GM18873 (cell line): ENCODE measurements around the gene CEBPG.

Experiments
- ATAC-seq: cut with Tn5 transposase; IDR thresholded peaks from one replicate; pipeline ENCODE4 v1.9.1; 2021; ENCODE audit warnings: mild to moderate bottlenecking, moderate library complexity, moderate number of reproducible peaks; ENCODE audit not compliant: unreplicated experiment, low FRiP score

CEBPG gene

GRCh38 chr19:33414667-33415605 is 41.4 kb downstream of the CEBPG start:
- no peak for ATAC-seq

DNA sequence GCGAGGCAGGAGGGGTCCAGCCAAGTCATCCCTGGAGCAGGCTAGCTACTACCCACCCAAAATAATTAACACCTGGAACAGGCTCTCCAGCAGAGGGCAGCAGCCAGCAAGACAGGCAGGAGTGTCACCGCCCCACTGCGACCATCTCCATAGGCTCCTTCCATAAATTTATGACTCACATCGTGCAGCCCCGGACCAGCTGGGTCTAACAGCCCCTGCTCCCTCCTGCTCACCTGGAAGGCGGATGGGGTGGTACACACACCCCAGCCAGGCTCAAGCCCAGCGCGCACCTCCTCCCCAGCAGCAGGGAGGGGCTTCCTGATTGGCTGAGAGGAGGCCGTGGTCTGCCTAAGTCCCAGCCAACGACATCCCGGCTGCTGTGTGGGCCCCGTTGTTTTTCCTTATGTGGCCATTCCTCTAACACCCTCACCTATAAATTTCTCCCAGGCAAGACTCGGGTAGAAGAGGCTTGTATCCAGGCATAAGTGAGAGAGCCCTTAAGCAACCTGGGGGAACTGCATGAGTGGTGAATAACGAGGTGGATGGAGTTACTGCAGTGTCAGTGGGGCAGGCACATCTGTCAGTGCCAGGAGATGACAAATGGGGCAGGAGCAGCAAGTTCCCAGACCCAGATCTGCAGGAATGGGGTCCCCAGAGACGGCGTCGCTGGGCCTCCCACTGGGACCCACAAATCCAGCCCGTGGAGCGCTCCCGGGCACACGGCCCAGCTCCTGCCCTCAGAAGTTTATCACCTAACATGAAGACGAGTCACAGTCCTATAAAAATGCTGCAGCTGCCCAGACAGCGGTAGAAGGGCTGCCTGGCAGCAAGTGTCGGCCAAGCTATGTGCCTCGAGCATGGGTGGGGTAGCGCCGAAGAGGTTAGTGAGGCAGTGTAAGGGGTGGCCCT is 43.1 kb downstream of the CEBPG start:
- no peak for ATAC-seq

DNA sequence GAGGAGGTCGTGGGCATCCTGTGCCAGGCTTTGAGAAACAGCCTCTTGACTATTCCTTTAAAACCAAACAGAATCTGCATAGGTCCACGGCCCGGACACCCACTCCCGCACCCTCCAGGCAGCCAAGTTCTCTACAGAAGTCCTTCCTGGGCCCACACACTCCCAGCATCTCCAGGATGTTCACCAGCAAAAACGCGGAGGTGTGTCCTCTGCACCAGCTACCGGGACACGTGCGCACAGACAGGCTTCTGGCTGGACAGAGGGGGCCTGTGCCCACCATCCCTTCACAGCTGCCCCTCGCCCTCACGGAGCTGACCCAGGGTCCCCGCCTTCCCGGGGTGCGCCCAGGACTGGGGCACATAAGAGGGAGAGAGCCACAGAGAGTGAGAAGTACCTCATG is 44.2 kb downstream of the CEBPG start:
- no peak for ATAC-seq

- no peak for ATAC-seq
Observed at GRCh38 chr19:33418461-33418860, 45.0 kb downstream of the CEBPG start.

DNA sequence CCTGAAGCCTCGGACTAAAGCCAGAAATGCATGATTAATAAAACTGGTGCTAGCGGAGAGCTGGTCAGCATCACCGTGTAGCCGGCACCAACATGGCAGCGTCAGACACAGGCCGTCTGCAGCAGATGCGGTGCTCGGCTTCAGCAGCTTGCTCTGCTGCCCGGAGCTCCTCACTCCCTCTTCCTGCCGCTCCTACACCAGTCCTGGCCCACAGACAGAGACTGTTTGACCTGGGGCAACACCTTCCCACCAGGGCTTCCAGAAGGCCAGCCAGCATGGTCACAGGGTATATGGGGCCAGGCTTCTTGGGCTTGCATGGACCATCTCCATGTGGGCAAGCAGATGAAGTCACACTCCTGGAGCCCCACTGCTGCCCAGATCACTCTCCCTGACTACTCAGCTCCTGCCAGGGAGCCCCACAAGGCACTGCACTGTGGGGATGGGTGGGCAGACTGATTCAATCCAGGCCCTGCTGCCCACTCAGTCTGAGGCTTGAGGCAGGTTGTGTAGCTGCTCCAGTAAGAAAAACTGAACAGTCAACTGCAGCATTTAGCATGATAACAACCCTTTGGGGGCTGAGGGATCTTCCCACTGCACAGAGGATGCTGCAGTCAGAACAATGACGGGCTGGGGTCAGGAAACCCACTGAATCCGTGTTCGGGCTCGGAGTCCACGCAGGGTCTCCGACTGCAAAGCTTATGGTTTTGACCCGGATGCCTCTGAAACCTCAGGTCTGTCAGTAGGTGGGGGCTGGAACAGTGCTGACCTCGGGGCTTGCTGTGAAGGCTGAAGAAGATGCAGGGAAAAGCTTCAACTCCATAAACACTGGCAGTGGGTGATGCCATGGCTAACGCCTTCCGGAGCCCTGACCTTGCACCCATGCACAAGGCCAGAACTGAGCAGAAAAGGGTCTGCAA is 45.6 kb downstream of the CEBPG start:
- no peak for ATAC-seq

- no peak for ATAC-seq
Observed at GRCh38 chr19:33419788-33420130, 46.2 kb downstream of the CEBPG start.

DNA sequence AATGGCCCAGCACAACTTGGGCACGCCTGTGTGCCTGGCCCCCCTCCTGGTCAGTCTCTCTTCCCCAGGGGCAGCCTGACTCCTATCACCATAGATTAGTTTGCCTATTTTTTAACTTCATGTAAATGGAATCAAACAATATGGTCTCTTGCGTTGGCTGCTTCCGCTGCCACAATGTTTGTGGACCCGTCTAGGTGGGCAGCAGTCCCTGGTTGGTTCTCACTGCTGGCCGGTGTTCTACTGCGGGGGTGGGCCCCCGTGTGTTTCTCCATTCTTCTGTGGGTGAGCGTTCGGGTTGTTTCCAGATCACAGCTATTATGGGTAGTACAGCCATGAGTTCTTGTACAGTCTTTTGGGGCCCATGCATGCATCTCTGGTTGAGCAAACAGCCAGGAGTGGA is 47.3 kb downstream of the CEBPG start:
- no peak for ATAC-seq

- no peak for ATAC-seq
Observed at GRCh38 chr19:33421368-33421767, 47.9 kb downstream of the CEBPG start.

DNA sequence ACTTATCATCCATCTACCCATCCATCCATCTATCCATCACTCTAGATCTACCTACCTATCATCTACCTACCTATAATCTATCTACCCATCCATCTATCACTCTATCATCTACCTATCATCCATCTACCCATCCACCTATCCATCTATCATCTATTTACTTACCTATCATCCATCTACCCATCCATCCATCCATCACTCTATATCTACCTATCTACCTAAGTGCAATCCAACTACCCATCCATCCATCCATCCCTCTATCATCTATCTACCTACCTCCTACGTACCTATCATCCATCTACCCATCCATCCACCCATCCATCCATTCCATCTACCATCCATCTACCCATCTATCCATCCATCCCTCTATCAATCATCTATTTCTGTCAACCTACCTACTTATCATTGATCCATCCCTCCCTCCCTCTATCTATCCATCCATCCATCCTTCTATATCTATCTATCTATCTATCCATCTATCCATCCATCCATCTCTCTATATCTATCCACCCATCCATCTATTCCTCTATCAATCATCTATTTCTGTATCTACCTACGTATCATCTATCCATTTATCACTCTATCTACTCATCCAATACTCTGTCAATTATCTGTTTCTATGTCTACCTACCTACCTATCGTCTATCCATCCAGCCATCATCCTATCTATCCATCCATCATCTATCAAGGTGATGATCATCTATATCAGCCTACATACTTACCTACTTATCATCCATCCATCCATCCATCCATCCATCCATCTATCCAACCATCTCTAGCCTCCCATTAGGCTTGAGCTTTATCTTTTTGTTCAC is 49.1 kb downstream of the CEBPG start:
- no peak for ATAC-seq

GRCh38 chr19:33424181-33424580 is 50.7 kb downstream of the CEBPG start:
- no peak for ATAC-seq

DNA sequence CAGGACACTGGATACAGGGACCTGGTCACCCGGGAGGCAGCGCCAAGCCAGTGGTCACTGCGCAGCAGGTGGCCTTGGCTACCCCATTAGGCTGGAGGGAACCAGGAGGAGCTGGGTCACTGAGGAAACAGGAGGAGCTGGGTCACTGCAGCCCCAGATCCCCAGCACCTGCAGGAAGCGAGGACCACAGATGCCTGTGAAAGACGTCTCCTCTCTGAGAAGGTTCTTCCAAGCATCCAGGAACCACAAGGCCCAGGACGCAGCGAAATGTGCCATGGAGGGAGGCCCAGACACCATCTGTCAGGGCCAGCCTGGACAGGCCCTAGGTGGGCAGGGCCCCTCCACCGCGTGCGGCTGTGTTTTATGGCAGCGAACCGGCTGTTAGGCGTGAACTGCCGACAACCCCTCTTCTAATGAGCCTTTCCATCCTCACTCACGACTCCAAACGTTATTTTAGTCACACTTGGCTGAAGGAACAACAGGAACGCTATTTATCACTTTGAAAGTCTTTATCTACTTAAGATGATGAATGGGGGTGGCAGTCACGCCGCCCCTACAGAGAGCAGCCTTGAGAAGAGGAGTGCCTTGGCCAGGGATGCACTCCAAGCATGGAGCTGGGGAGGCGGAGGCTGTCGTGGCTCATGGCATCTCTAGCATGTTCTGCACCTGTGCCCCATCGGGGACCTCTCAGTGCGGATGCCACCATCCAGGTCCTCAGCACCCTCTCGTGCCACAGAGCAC is 53.3 kb downstream of the CEBPG start:
- ATAC-seq, result no peak

DNA sequence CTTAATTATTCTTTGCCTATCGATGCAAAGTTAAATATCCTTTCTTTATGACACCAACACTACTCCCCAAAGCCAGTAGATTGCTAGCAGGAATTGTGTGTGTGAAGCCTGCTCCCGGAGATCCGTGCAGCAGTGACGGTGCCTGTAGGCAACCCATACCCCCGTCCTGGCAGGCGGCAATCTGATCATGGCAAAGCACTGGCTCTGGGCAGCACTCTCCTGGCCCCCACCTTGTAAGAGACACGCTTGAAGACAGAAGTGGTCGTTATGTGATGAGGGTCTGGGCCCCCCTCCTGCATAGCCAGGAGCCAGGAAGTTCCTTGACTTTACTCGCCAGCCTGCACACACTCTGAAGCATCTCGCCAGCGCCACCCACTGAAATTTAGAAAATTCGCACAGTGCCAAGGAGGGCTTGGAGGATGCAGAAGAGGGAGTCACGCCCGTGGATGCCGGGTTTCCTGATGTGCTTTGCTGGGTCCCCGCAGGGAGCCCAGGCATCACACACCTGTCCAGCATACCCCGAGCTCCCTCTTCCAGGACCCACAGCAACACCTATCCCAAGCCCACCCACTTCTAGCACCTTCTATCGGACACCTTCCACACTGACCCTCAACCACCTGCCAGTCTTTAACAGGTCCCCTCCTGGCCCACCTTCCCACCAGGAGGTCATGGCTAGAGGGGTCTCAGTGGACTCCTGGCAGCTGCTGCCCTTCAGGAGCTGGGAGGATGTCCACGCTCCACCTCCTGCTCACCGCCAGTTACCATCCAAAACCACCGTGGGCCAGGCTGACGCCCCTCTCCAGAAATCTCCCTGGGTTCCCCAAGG is 54.5 kb downstream of the CEBPG start:
- no peak for ATAC-seq

DNA sequence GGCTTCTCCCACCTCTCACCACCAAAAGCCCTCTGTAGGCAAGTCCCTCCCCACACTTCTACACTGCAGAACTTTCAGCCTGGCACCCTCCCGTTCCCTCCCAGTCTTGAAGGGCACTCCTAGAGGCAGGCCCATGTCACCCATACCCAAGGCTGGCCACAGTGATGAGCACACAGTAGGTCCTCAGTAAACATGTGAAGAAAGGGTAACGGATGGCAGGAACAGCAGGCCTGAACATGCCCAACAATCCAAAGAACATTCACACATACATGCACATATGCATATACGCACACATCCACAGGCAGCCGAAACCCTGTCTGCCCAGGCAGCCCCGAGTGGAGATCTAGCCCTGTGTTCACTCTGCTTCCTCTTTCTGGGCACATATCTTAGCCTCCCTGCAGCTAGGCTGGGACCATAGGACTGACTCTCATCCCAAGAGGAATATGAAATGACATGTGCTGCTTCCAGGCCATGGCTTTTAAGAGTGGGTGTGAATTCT is 55.2 kb downstream of the CEBPG start:
- ATAC-seq, result no peak

GRCh38 chr19:33429891-33430673 is 56.6 kb downstream of the CEBPG start:
- no peak for ATAC-seq

- ATAC-seq, result no peak
Observed at GRCh38 chr19:33430674-33431277, 57.3 kb downstream of the CEBPG start.

DNA sequence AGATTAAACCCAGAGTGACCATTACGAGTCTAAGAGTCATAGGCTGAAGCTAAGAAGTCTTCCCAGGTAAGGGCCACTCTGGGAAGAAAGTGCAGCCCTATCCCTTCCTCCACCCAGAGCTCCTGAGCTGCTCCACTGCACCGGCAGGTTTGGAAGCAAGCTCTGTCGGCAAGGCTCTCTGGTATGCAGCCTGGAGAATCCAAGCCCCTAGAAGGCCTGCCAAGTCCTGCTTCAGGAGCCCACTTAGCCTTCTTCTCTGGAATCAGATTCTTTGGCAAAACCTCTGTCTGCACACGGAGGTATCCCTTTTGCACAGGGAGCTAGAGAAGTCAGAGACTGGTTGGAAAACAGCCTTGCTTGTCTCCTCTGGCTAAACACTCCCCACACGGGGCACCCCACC is 58.5 kb downstream of the CEBPG start:
- no peak for ATAC-seq
